HG02571 (cell line): ENCODE measurements around the gene WDR88.
"Not testable (repeated sequence)": the region's sequence is repeated elsewhere in the genome, so short reads cannot be mapped to it uniquely, and the experiment has no call there.

Source experiments
- ATAC-seq: cut with Tn5 transposase; IDR thresholded peaks from one replicate; pipeline ENCODE4 v1.9.1; 2021; ENCODE audit warnings: mild to moderate bottlenecking, moderate library complexity; ENCODE audit not compliant: unreplicated experiment

Gene WDR88

GRCh38 chr19:33126712-33127111 lies 5.2 kb upstream of the WDR88 start:
- not testable (repeated sequence) for ATAC-seq

- no peak for ATAC-seq
Measured at GRCh38 chr19:33129901-33130300, 2.0 kb upstream of the WDR88 start.

DNA sequence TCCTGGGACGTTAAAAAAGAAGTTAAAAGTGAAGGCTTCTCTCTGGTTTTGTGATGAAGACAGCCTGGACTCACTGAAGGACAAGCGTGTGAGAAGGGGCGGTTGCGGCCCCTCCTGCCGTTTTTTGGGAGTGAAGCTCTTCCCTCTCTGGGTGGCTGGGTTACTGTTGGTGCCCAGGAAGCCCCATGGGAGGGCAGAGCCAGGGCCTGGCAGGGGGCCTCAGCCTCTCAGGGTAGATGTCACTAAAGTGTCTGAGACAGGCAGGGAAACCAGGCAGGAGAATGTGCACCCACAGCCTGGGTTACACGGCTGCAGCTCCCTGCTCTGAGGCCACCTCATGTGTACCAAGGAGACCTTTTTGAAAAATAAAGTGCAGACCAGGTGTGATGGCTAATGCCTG lies 1.5 kb upstream of the WDR88 start:
- no peak for ATAC-seq

GRCh38 chr19:33132425-33132824 lies 511 bp downstream of the WDR88 start:
- no peak for ATAC-seq

DNA sequence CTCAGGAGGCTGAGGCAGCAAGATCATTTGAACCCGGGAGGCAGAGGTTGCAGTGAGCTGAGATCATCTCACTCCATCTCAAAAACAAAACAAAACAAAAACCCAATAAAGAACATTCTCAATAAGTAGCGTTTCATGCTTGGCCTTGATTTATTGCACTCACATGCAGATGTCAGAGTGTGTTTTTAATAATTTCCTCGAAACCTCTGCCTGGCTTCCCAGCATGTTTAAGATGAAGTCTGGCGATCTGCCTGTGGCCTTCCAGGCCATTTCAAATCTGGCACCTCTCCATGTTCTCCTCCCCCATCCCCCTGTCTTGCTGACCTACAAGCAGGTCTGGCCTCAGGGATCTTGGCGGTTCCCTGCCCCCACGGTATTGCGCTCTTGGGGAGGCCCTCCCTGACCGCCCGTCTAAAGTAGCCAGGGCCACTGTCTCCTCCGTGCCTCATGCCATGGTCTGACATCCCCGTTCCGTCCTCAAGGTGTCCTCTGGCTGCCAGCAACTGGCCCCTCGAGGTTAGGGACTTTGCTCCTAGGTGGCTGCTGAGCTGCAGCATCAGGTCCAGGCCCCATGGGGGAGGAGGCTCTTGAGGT lies 1.6 kb downstream of the WDR88 start:
- ATAC-seq = no peak

GRCh38 chr19:33134571-33135041 lies 2.7 kb downstream of the WDR88 start:
- ATAC-seq = no peak

DNA sequence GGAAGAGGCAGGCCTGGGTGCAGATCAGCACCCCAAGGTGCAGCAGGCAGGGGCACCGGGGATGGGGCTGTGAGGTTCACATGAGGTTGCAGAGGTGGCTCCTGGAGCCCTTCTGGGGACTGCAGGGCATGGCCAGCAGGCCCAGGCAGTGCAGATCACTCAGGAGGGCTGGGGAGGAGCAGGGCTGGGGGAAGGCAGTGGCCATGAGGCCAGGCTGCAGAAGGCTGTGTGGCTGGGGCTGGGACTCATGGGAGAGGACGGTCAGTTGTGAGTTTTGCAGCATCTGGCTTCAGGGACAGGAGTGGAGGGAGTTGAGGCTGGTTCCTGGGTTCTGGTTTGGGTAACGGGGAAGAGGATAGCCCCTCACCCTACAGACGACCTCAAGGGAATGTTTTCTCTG lies 7.3 kb downstream of the WDR88 start:
- no peak for ATAC-seq

- ATAC-seq = no peak
Measured at GRCh38 chr19:33143897-33144405, 12.0 kb downstream of the WDR88 start.

DNA sequence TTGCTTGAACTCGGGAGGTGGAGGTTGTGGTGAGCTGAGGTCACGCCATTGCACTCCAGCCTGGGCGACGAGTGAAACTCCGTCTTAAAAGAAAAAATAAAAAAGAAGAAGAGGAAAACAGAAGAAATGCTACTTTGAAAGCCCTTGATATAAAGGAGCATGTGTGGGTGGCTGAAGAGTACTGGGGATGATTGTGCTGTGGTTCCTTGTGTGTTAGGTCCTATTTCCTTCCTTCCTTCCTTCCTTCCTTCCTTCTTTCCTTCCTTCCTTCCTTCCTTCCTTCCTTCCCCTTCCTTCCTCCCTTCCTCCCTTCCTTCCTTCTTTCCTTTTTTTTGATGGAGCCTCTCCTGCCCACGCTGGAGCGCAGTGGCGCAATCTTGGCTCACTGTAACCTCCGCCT lies 14.3 kb downstream of the WDR88 start:
- ATAC-seq = no peak

DNA sequence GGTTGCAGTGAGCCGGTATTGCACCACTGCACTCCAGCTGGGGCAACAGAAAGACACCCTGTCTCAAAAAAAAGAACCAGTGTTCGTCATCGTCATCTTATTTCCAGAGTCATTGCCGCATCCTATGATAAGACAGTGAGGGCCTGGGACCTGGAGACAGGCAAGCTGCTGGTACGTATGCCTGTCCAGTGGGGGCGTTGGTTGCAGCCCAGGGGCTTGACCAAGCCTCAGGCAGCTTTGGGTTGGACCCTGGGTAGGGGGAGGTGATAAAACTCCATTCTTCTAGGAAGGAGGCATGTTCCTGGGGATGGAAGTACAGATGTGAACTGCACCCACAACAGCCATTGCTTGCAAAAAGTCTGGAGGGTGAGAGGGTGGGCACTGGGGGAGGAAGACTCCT lies 15.6 kb downstream of the WDR88 start:
- ATAC-seq = no peak

- ATAC-seq = no peak
Measured at GRCh38 chr19:33150852-33151518, 19.1 kb downstream of the WDR88 start.

DNA sequence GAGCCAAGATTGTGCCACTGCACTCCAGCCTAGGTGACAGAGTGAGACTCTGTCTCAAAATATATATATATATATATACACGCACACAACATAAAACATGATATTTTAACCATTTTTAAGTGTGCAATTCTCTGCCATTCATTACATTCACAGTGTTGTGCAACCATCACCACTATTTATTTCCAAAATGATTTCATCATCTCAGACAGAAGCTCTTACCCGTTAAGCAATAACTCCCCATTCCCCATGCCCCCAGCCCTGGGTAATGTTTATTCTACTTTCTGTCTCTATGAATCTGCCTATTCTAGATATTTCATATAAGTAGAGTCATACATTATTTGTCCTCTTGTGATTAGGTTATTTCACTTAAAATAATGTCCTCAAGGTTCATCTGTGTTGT lies 20.3 kb downstream of the WDR88 start:
- no peak for ATAC-seq

GRCh38 chr19:33152625-33153024 lies 20.7 kb downstream of the WDR88 start:
- ATAC-seq = not testable (repeated sequence)

DNA sequence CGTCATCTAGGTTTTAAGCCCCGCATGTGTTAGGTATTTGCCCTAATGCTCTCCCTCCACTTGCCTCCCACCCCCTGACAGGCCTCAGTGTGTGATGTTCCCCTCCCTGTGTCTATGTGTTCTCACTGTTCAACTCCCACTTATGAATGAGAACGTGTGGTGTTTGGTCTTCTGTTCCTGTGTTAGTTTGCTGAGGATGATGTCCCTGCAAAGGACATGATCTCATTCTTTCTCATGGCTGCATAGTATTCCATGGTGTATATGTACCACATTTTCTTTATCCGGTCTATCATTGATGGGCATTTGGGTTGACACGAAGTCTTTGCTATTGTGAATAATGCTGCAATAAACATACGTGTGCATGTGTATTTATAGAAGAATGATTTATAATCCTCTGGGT lies 22.4 kb downstream of the WDR88 start:
- ATAC-seq = not testable (repeated sequence)

- ATAC-seq = no peak
Measured at GRCh38 chr19:33156334-33156733, 24.4 kb downstream of the WDR88 start.

DNA sequence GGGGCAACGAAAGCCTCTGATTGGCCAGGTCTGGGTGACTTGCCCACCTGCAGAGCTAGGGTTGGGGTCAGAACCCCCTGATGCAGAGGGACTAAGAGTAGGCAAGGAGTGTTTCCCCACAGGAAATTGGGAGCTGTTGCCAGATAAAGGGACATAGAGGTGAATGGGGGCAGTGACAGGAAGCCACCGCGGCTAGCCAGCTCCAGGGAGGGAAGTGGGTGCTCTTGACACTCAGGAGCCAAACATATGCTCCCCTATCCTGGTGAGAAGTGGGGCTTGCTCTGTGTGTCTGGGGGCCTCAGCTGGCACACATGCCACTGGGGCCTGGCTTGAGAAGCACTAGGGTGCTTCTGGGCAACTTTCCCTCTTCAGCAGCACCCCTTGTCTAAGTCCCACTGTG lies 26.0 kb downstream of the WDR88 start:
- ATAC-seq = no peak

GRCh38 chr19:33158365-33158764 lies 26.5 kb downstream of the WDR88 start:
- ATAC-seq = no peak

DNA sequence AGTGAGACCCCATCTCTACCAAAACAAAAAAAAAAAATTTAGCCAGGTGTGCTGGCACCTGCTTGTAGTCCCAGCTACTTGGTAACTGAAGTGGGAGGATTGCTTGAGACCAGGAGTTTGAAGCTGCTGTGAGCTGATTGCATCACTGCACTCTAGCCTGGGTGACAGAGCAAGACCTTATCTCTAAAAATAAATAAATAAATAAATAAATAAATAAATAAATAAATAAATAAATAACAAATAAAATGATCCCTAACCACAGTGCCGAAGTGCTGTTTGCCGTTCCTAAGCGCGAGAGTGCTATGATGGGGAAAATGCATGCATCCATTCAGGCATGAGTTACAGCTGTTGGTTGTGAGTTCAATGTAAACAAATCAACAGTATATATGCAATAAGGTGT lies 27.2 kb downstream of the WDR88 start:
- no peak for ATAC-seq

- ATAC-seq = no peak
Measured at GRCh38 chr19:33159893-33160292, 28.0 kb downstream of the WDR88 start.

DNA sequence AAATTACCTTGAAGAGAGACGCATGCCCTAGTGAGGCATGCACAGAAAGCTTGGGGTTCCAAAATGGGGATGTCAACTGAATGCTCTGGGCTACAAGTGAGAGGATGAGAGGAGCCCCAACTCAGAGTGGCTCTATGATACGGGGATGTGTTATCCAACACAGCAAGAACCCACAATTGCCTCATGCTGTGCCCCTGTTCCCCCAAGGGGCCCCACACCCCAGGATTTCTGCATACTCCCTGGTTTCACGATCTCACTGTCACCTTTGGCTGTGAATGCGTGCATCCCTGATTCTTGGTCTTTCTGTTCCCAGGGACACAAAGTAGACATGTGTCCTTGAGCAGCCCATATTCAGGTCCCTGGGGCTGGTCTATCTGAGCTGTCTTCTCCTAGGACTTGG lies 29.3 kb downstream of the WDR88 start:
- ATAC-seq = no peak

- no peak for ATAC-seq
Measured at GRCh38 chr19:33163481-33163880, 31.6 kb downstream of the WDR88 start.

DNA sequence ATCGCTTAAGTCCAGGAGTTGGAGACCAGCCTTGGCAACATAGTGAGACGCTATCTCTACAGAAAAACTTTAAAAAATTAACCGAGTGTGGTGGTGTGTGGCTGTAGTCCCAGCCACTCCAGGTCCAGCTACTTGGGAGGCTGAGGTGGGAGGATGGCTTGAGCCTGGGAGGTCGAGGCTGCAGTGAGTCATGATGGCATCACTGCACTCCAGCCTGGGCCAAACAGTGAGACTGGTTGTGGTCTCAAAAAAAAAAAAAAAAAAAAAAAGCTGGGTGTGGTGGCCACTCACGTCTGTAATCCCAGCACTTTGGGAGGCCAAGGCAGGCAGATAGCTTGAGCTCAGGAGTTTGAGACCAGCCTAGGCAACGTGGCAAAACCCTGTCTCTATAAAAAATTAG lies 34.1 kb downstream of the WDR88 start:
- ATAC-seq = not testable (repeated sequence)

- ATAC-seq = no peak
Measured at GRCh38 chr19:33167438-33167837, 35.5 kb downstream of the WDR88 start.
